ENCODE results near the gene STK40. TPM values are rescaled to one million over a fixed set of nuclear protein-coding genes. Genes with fewer than 3 reads are reported as not detected.

The STK40 gene
- total RNA-seq, 1 donor from 2014 or later = 45.0 TPM

- DNase-seq (ENCODE audit: extremely low spot score, unreplicated experiment) = no peak
- Mint-ChIP-seq H3K27ac (ENCODE audit: unreplicated experiment) (no peak overlapping the region), H3K36me3 (ENCODE audit: unreplicated experiment) (peaks cover 25% of the 10 kb centered on the region), H3K9me3 (ENCODE audit: unreplicated experiment) (no peaks in the 10 kb centered on the region), H3K4me1 (ENCODE audit: unreplicated experiment) (peaks cover 10% of the 10 kb centered on the region), H3K27me3 (ENCODE audit: unreplicated experiment) (no peaks in the 10 kb centered on the region), H3K4me3 (ENCODE audit: unreplicated experiment) (no peak overlapping the region)
- TF ChIP-seq CTCF (IDR thresholded peaks at IDR 0.05) = no peak
Measured at GRCh38 chr1:36406440-36406839, 20.7 kb upstream of the STK40 start.

GRCh38 chr1:36402504-36402890 is 16.8 kb upstream of the STK40 start:
- H3K36me3 Mint-ChIP-seq (ENCODE audit: unreplicated experiment) = peaks cover 8% of the 10 kb centered on the region
- H3K9me3 Mint-ChIP-seq (ENCODE audit: unreplicated experiment) = no peaks in the 10 kb centered on the region
- H3K4me1 Mint-ChIP-seq (ENCODE audit: unreplicated experiment) = peaks cover 25% of the 10 kb centered on the region
- peak overlapping the region; percentile 59 for H3K4me3 Mint-ChIP-seq (ENCODE audit: unreplicated experiment)
- DNase-seq (ENCODE audit: extremely low spot score, unreplicated experiment) = no peak
- no peak for TF ChIP-seq CTCF (IDR thresholded peaks at IDR 0.05)
- H3K27ac Mint-ChIP-seq (ENCODE audit: unreplicated experiment) = peak overlapping the region; percentile 69
- no peaks in the 10 kb centered on the region for H3K27me3 Mint-ChIP-seq (ENCODE audit: unreplicated experiment)

GRCh38 chr1:36401602-36402503 is 16.1 kb upstream of the STK40 start:
- Mint-ChIP-seq H3K27ac (ENCODE audit: unreplicated experiment) (peak overlapping the region; percentile 100), H3K4me3 (ENCODE audit: unreplicated experiment) (peak overlapping the region; percentile 95)

GRCh38 chr1:36400825-36401601 is 15.3 kb upstream of the STK40 start:
- H3K9me3 Mint-ChIP-seq (ENCODE audit: unreplicated experiment) = no peaks in the 10 kb centered on the region
- peak; percentile 28 for TF ChIP-seq CTCF (IDR thresholded peaks at IDR 0.05)
- peaks cover 4% of the 10 kb centered on the region for H3K36me3 Mint-ChIP-seq (ENCODE audit: unreplicated experiment)
- DNase-seq (ENCODE audit: extremely low spot score, unreplicated experiment) = peak; percentile 96
- no peaks in the 10 kb centered on the region for H3K27me3 Mint-ChIP-seq (ENCODE audit: unreplicated experiment)
- peaks cover 34% of the 10 kb centered on the region for H3K4me1 Mint-ChIP-seq (ENCODE audit: unreplicated experiment)
- peak overlapping the region; percentile 95 for H3K4me3 Mint-ChIP-seq (ENCODE audit: unreplicated experiment)
- H3K27ac Mint-ChIP-seq (ENCODE audit: unreplicated experiment) = peak overlapping the region; percentile 100

More at GRCh38 chr1:36401602-36402503, 16.1 kb upstream of the STK40 start:
- H3K36me3 Mint-ChIP-seq (ENCODE audit: unreplicated experiment) = peaks cover 4% of the 10 kb centered on the region
- DNase-seq (ENCODE audit: extremely low spot score, unreplicated experiment) = no peak
- peaks cover 28% of the 10 kb centered on the region for H3K4me1 Mint-ChIP-seq (ENCODE audit: unreplicated experiment)
- no peaks in the 10 kb centered on the region for H3K9me3 Mint-ChIP-seq (ENCODE audit: unreplicated experiment)
- no peaks in the 10 kb centered on the region for H3K27me3 Mint-ChIP-seq (ENCODE audit: unreplicated experiment)
- TF ChIP-seq CTCF (IDR thresholded peaks at IDR 0.05) = no peak

GRCh38 chr1:36400514-36400824 is 14.7 kb upstream of the STK40 start:
- Mint-ChIP-seq H3K4me3 (ENCODE audit: unreplicated experiment) (peak overlapping the region; percentile 95), H3K27me3 (ENCODE audit: unreplicated experiment) (no peaks in the 10 kb centered on the region), H3K9me3 (ENCODE audit: unreplicated experiment) (no peaks in the 10 kb centered on the region), H3K27ac (ENCODE audit: unreplicated experiment) (peak overlapping the region; percentile 100), H3K36me3 (ENCODE audit: unreplicated experiment) (peaks cover 4% of the 10 kb centered on the region), H3K4me1 (ENCODE audit: unreplicated experiment) (peaks cover 34% of the 10 kb centered on the region)
- no peak for DNase-seq (ENCODE audit: extremely low spot score, unreplicated experiment)
- TF ChIP-seq CTCF (IDR thresholded peaks at IDR 0.05) = no peak

All from osteocyte (in vitro differentiated cells).